DOHH2 (cell line): Measurements from ENCODE around the gene SGSH.

ENCODE experiments used
- H3F3A ChIP-seq: fragments of 200-600 bp; sonication (generic), shearing (Covaris generic); 2 replicates; pipeline ENCODE4 v1.6.0; 2016; ENCODE audit warnings: antibody characterized with exemption, mild to moderate bottlenecking; ENCODE audit not compliant: control insufficient read depth, insufficient read depth
- H3K27ac ChIP-seq: fragments of 200-600 bp; sonication (generic); 2 replicates; pipeline ENCODE4 v1.5.1; 2014; ENCODE audit warnings: low read depth, mild to moderate bottlenecking, low read length, moderate library complexity
- H3K27me3 ChIP-seq: fragments of 200-600 bp; sonication (generic); 2 replicates; pipeline ENCODE4 v1.6.1; 2014; ENCODE audit warnings: mild to moderate bottlenecking, low read length, mixed read lengths; ENCODE audit not compliant: control insufficient read depth
- H3K36me3 ChIP-seq: fragments of 200-600 bp; sonication (generic); 2 replicates; pipeline ENCODE4 v1.6.1; 2014; ENCODE audit warnings: mild to moderate bottlenecking, low read length, moderate library complexity, mixed read lengths; ENCODE audit not compliant: control insufficient read depth
- H3K4me1 ChIP-seq: fragments of 200-600 bp; sonication (generic); 2 replicates; pipeline ENCODE4 v1.6.1; 2014; ENCODE audit warnings: mild to moderate bottlenecking, low read length, mixed read lengths; ENCODE audit not compliant: control insufficient read depth
- H3K4me2 ChIP-seq: fragments of 200-600 bp; sonication (generic); 2 replicates; pipeline ENCODE4 v1.6.0; 2014; ENCODE audit warnings: mild to moderate bottlenecking, low read length, moderate library complexity
- H3K4me3 ChIP-seq: fragments of 200-600 bp; sonication (generic); 2 replicates; pipeline ENCODE4 v1.5.1; 2014; ENCODE audit warnings: mild to moderate bottlenecking, low read length, mixed read lengths
- H3K79me2 ChIP-seq: fragments of 200-600 bp; sonication (generic); 2 replicates; pipeline ENCODE4 v1.6.1; 2014; ENCODE audit warnings: mild to moderate bottlenecking, low read length, mixed read lengths; ENCODE audit not compliant: control insufficient read depth
- H3K9me2 ChIP-seq: fragments of 200-600 bp; sonication (generic); replicated peaks from 2 replicates; pipeline ENCODE4 v1.6.1; 2014; ENCODE audit warnings: mild to moderate bottlenecking, low read length, mixed read lengths; ENCODE audit not compliant: control insufficient read depth
- H3K9me3 ChIP-seq: fragments of 200-600 bp; sonication (generic); 2 replicates; pipeline ENCODE4 v1.6.1; 2014; ENCODE audit warnings: antibody characterized with exemption, low read length, mixed read lengths; ENCODE audit not compliant: control insufficient read depth, insufficient read depth
- H4K20me1 ChIP-seq: fragments of 200-600 bp; sonication (generic); 2 replicates; pipeline ENCODE4 v1.6.0; 2014; ENCODE audit warnings: low read depth, mild to moderate bottlenecking, antibody characterized with exemption, low read length, moderate library complexity; ENCODE audit not compliant: control insufficient read depth, insufficient read depth
- EZH2phosphoT487 ChIP-seq: fragments of 200-600 bp; sonication (generic); IDR thresholded peaks from 2 replicates; pipeline ENCODE4 v1.6.1; 2017; ENCODE audit warnings: borderline replicate concordance, mild to moderate bottlenecking, antibody characterized with exemption, low read length, moderate library complexity, mixed read lengths
- TF ChIP-seq, protein P1 (sequence below): fragments of 200-600 bp; sonication (generic); IDR thresholded peaks from one replicate; pipeline ENCODE4 v1.5.1; 2014; ENCODE audit warnings: antibody characterized with exemption, mild to moderate bottlenecking, low read depth, low read length; ENCODE audit not compliant: poor library complexity, severe bottlenecking

Gene SGSH

DNA sequence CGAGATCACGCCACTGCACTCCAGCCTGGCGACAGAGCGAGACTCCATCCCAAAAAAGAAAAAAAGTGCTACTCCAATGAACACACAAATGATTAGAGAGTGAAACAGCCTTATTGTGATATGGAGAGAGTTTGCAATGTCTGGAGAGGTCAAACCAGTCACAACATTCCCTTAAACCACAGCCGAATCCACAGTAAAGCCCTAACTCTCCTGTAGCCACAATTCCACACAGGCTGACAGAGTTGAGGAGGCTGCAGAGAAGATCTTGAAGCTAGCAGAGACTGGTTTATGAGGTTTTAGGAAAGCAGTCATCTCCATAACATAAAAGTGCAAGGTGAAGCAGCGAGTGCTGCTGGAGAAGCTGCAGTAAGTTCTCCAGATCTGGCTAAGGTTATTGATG is 47.3 kb upstream of the SGSH start:
- Histone ChIP-seq H3K4me2 (no peak overlapping the region), H3K36me3 (no peaks in the 10 kb centered on the region), H3K79me2 (no peaks in the 10 kb centered on the region), H3K9me2 (no peaks in the 10 kb centered on the region), H3K9me3 (no peaks in the 10 kb centered on the region), H3F3A (0 out of 2 replicates have a peak, but pooled peaks cover 1% of the 10 kb centered on the region), H3K27me3 (peaks cover 29% of the 10 kb centered on the region), H3K4me3 (no peak overlapping the region), H3K27ac (no peak overlapping the region), H4K20me1 (peaks cover 4% of the 10 kb centered on the region; the same call in 1 of the 2 replicates), H3K4me1 (peaks cover 18% of the 10 kb centered on the region)
- TF ChIP-seq, protein P1, sequence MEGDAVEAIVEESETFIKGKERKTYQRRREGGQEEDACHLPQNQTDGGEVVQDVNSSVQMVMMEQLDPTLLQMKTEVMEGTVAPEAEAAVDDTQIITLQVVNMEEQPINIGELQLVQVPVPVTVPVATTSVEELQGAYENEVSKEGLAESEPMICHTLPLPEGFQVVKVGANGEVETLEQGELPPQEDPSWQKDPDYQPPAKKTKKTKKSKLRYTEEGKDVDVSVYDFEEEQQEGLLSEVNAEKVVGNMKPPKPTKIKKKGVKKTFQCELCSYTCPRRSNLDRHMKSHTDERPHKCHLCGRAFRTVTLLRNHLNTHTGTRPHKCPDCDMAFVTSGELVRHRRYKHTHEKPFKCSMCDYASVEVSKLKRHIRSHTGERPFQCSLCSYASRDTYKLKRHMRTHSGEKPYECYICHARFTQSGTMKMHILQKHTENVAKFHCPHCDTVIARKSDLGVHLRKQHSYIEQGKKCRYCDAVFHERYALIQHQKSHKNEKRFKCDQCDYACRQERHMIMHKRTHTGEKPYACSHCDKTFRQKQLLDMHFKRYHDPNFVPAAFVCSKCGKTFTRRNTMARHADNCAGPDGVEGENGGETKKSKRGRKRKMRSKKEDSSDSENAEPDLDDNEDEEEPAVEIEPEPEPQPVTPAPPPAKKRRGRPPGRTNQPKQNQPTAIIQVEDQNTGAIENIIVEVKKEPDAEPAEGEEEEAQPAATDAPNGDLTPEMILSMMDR, result no peak
- no peak for TF ChIP-seq EZH2phosphoT487

DNA sequence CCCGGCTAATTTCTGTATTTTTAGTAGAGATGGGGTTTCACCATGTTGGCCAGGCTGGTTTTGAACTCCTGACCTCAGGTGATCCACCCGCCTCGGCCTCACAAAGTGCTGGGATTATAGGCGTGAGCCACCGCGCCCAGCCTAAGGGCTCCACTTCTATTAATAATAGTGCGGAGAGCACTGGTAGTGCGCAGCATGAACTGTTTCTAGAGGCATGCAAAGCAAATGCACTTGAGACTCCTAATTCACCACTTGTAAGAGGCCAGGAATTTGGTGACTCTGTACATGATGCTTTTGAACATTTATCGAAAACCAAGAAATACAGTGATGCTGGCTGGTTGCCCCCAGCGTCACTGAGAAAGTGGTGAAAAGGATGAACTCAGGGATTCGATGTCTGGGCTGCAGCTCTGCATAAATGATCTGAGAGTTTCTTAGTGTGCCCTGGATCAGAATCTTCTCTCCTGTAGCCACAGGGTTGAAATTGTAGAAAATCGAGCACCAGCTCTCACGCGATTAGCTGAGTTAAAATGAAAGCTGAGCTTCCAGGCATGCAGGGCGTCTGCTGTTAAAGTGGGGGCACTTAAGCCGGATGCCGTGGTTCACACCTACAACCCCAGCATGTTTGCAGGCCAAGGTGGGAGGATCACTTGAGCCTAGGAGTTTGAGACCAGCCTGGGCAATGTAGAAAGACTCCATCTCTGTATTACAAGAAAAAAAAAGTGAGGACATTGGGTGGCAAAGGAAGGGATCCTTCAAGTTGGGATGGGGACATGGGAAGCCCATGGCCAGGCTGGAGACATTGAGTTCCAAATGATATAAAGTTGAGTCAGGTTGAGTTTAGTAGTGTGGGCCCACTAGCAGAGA is 45.3 kb upstream of the SGSH start:
- Histone ChIP-seq H4K20me1 (peaks cover 4% of the 10 kb centered on the region; the same call in 1 of the 2 replicates), H3K9me3 (no peaks in the 10 kb centered on the region), H3K4me3 (no peak overlapping the region), H3K27me3 (peaks cover 46% of the 10 kb centered on the region), H3K36me3 (no peaks in the 10 kb centered on the region), H3F3A (peaks cover 11% of the 10 kb centered on the region; the same call in 1 of the 2 replicates), H3K9me2 (no peaks in the 10 kb centered on the region), H3K4me2 (no peak overlapping the region), H3K27ac (no peak overlapping the region), H3K79me2 (no peaks in the 10 kb centered on the region), H3K4me1 (peaks cover 32% of the 10 kb centered on the region)
- no peak for TF ChIP-seq EZH2phosphoT487
- TF ChIP-seq, protein P1, result no peak

DNA sequence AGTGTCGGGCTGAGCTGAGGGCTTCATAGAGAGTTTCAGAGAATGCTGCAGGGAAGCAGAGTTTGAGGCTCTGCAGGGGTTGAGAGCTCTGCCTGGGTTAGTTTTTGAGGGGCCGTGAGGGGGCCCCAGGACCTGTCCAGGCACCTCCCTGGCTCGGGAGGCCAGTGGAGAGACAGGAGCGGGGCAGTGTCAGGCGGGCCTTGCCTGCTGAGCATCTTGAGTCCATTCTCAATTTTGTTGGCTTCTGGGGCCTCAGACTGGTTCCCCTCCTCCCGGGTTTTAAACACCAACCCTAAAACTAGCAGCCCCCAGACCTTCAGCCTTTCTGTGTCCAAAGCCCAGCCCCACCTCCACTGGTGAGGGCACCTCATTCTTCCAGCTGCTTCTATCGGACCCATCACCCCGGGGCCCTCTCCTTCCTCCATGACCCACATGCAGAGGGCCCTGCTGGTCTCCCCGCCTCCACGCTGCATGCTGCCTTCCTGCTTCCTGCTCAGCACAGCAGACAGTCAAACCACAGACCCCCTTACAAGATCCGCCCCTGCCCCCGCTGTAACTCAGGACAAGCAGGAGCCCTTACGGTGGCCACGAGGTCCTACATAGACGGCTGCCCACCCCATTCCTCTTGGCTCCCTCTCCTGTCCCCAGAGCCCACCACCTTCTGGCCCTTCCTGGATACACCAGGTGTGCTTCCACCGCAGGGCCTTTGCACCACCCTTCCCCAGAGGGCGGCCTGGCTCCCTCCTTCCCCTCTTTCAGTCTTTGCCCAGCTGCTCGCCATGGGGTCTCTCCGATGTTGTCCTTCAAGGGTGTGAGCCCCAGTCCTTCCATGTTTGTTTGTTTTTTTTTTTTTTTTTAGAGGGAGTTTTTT is 44.3 kb upstream of the SGSH start:
- peaks cover 4% of the 10 kb centered on the region; the same call in 1 of the 2 replicates for H4K20me1 ChIP-seq

More for the DNA sequence above, 44.3 kb upstream of the SGSH start:
- no peak for TF ChIP-seq EZH2phosphoT487
- no peaks in the 10 kb centered on the region for H3K79me2 ChIP-seq
- H3K9me2 ChIP-seq, result no peaks in the 10 kb centered on the region
- no peak overlapping the region for H3K4me3 ChIP-seq
- H3K27me3 ChIP-seq, result peaks cover 54% of the 10 kb centered on the region
- peaks cover 16% of the 10 kb centered on the region; the same call in 1 of the 2 replicates for H3F3A ChIP-seq
- H3K36me3 ChIP-seq, result no peaks in the 10 kb centered on the region
- H3K27ac ChIP-seq, result no peak overlapping the region
- peaks cover 32% of the 10 kb centered on the region for H3K4me1 ChIP-seq
- no peak overlapping the region for H3K4me2 ChIP-seq
- H3K9me3 ChIP-seq, result no peaks in the 10 kb centered on the region
